Testis (tissue), 2 donors: ENCODE measurements around the gene FOXD2.

ENCODE experiments used
- POLR2A ChIP-seq: fragments of 450-650 bp; IDR thresholded peaks from one replicate; pipeline ENCODE4 v1.6.1; 2017; ENCODE audit warnings: antibody characterized with exemption, mild to moderate bottlenecking, moderate library complexity
- TF ChIP-seq, protein P1 (sequence below), 3 experiments: fragments of 450-650 bp in 2 of 3; fragments of 200-600 bp in 1 of 3; sonication (generic) in 1 of 3; IDR thresholded peaks; one replicate each; pipeline ENCODE4 v1.5.1; 2016 to 2019; ENCODE audit warnings: antibody characterized with exemption in 3 of 3, mild to moderate bottlenecking in 2 of 3, moderate library complexity in 1 of 3

DNA sequence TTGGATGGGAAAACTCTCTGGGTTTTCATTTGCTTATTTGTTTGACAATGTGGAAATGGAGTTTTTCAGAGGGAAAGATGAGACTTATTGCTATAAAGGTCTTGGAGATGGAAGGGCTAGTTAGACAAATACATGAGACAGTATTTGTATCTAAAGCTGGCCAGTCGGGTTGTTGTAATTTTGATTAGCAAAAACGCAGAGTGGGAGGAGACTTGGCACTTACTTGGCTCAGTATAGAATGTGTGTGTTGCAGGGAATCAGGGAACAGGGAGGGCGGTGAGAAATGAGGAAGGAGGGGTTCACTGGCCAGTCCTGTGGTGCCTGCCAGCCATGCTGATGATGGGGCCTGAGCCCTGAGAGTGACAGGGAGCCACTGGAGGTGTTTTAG, 27.8 kb upstream of the FOXD2 start:
- TF ChIP-seq, protein P1, sequence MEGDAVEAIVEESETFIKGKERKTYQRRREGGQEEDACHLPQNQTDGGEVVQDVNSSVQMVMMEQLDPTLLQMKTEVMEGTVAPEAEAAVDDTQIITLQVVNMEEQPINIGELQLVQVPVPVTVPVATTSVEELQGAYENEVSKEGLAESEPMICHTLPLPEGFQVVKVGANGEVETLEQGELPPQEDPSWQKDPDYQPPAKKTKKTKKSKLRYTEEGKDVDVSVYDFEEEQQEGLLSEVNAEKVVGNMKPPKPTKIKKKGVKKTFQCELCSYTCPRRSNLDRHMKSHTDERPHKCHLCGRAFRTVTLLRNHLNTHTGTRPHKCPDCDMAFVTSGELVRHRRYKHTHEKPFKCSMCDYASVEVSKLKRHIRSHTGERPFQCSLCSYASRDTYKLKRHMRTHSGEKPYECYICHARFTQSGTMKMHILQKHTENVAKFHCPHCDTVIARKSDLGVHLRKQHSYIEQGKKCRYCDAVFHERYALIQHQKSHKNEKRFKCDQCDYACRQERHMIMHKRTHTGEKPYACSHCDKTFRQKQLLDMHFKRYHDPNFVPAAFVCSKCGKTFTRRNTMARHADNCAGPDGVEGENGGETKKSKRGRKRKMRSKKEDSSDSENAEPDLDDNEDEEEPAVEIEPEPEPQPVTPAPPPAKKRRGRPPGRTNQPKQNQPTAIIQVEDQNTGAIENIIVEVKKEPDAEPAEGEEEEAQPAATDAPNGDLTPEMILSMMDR (IDR thresholded peaks at IDR 0.05): no peak
- TF ChIP-seq POLR2A: no peak
